Activated naive CD4-positive, alpha-beta T cell treated with Interleukin-2 at 50 U/mL for 16 hours (primary cell): ENCODE results near the gene LDLRAD3.
"Not testable (repeated sequence)": the region's sequence is repeated elsewhere in the genome, so short reads cannot be mapped to it uniquely, and the experiment has no call there.

Source experiments
- DNase-seq: peaks from one replicate; pipeline ENCODE4 v3.0.0-alpha.2; 2020

The LDLRAD3 gene, protein sequence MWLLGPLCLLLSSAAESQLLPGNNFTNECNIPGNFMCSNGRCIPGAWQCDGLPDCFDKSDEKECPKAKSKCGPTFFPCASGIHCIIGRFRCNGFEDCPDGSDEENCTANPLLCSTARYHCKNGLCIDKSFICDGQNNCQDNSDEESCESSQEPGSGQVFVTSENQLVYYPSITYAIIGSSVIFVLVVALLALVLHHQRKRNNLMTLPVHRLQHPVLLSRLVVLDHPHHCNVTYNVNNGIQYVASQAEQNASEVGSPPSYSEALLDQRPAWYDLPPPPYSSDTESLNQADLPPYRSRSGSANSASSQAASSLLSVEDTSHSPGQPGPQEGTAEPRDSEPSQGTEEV

DNA sequence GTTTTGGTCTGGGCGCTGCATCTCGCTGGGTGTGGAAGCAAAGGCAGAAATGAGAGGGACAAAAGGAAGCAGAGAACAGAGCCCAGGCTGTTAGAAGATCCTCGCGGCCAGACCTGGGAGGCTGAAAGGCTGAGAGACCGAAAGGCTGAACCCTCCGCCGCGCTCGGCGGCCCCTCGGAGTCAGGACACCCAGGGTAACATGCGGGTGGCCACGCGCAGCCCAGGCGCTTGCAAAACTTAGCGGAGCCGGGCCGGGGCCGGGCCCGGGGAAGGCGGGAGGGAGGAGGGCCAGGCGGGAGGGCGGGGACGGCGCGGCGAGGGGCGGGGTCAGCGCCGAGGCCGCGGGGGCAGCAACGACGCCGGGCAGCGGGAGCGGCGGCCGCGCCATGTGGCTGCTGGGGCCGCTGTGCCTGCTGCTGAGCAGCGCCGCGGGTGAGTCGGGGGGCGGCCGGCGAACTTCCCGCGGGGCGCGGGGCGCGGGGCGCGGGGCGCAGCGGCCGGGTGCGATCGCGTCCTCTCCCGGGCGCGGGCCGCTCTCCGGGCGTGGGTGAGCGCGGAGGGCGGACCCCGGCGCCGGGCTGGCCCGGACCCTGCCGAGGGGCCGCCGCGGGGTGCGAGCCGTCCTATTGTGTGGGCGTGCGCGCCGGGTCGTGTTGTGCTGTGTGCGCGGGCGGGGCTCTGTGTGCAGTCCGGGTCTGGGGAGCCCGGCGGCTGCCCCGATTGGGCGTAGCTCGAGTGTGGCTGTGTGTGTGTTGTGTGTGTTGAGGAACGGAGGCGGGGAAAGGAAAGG, at the start of gene LDLRAD3:
LDLRAD3 (plus strand) TSS at position 350 of the 790 bp plus-strand sequence; CDS start at position 387, 37 bp downstream.
- peak; percentile 36 for DNase-seq

DNA sequence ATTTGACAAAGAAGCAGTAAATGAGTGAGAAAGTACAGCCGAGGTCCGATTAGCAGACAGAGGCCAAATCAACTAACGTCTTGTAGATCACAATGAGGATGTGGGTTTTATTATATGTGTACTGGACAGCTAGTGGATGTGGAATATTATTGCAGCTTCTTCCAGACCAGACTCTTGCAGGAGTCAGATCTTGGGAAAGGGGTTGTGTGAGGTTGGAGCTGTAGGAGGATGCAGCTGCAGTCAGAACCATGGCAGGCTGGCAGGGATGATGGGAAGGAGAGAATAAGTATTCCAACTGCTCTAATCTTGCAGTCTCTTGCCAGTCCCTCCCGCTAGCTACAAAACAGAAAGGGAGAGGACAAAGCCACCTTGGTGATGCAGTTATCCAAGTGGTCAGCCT, 46.8 kb upstream of the LDLRAD3 start:
- DNase-seq, result no peak

DNA sequence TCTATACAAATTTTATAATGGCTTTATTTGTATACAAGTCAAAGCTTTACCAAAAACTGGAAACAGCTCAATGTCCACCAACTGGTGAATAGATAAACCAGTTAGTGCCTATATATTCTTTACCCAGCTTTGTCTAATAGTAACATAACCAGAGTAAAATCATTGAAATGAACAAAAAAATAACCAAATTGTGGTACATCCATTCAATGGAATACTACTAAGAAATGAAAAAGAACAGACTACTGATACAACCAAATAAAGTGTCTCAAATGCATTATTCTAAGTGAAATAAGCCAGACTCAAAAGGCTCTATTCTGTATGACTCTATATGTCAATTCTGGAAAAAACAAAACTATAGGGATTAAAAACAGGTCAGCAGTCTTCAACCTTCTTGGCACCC, 40.9 kb upstream of the LDLRAD3 start:
- no peak for DNase-seq

DNA sequence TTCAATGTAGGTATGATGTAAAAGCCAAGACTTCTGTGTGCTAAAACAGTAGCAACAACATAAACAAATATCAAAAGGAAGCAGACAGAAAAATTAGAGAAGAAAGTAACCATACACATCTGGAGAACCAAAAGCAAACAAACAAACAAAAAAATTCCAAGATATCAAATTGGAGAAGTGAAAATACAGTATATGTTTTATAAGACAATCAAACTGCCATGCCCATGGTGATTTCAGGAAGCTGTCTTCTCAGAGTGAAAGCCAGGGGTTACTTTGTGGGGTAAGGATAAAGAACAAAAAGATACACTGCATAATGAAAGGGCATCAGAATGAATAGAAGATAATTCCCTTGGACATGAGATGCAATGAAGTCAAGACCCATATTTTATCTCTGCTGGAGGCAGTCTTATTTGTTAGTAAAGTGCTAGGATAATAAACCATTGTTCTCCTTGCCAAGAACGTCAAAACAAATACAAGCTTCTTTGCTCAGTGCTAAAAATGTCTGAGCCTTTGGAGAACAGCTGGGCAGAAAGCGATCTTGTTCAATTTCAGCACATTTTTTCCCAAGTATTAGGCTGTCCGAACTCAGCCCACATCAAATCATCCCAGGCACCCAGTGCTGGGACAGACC, 38.1 kb upstream of the LDLRAD3 start:
- DNase-seq, result no peak

DNA sequence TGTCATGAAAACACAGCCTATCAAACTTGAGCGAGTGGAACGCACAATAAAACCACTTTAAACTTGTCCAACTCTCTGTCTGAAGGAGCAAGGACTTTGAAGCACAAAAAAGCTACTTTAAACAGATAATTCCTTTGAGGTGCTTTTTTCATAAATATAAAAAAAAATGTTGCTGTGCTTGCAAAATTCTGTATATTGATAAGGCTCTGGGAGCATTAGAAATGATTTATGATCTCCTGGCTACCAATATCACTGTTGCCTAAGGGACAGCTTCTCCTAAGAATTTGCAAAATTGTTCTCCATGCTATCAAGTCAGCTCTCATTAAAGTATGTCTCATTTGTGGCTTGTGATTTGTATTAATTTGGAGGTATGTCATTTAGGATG, 37.6 kb upstream of the LDLRAD3 start:
- no peak for DNase-seq

DNA sequence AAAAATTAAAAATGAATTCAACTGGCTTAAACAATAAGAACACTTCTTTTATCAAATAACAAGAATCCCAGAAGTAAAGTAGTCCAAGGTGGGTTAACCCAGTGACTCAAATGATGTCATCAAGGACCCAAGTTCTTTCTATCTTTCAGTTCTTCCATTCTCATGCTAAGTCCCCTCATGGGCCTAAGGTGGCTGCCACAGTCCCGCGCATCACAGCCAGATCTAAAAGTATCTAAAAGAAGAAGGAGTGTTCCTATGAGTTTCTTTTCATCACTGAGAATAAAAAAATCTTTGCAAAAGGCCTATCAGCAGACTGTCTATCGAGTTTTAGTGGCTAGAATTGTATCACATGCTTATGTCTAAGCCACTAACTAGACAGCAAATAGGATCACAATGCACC, 37.2 kb upstream of the LDLRAD3 start:
- DNase-seq, result no peak

DNA sequence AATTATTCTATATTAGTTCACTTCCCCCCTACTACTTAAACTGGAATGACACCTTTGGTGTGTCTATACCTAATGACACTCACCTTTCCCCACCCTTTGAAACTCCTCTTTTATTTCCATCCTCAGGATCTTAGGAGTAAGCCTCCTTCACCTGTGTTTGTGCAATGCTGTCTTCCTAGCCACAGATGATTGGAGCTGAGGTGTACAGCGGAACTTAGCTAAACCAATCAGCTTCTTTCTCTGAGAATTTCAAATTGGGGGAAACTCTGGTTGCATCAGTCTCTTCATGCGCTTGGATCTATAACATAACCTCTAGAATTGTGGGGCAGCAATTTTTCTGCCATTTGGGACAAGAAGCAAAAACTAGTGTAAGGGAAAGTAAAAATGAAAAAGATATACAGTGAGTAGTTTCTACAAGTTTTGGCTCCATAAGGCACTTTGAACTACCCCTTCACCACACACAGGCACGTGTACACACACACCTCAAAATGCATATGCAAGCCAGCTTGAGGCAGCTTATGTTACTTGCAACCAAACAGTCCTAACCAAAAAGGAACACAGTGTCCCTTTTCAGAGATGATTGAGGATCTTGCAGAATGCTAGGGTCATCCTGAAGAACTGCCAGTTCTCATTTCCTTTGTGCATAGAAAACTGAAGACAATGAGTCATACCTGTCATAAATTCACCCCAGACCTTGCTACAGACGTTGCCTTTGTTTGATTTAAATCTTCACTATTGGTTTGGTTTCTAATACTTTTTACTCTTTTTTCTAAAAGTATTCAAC, 36.0 kb upstream of the LDLRAD3 start:
- no peak for DNase-seq

DNA sequence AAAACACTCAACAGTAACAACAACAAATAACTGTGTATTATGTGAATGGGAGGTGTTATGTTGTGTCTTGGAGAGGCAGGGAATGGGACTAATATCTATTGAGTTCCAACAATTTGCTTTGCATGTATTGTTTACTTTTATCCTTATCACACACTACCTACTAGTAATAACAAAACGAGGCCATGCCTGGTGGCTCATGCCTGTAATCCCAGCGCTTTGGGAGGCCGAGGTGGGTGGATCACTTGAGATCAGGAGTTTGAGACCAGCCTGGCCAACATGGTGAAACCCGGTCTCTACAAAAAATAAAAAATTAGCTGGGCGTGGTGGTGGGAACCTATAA, 35.5 kb upstream of the LDLRAD3 start:
- DNase-seq, result not testable (repeated sequence)

DNA sequence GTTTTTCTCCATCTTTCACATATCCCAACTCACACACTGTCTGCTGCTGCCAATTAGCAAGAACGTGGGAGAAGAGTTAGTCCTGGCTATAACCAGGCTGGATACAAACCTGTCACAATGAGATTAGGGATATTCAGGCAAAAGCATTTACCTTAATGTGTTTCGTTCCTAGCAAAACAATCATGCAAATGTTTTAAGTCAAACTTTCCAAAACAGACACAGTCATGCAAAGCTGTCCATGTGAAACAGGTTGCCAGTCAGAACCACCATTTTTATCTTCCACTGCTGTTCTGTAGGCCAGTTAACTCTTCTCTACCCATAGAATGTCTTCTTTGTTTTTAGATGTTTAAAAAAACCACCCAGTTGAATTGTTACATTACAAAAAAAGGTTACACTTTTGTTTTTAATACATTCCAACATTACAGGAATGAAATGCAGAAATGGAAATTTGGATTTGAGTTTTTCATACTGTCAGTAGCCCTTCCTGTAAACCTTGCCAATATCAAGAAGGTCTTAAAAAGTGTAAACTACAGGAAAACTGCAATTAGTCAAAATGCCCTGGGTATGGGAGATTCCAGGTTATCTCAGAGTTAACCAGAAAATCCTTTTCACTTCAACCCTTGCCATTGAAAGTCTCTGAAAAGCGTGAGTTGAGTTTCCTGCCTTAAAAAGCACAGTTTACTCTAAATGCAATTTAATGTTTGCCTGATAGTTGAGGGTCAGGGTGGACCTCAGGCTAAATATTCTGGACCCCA, 34.2 kb upstream of the LDLRAD3 start:
- no peak for DNase-seq

DNA sequence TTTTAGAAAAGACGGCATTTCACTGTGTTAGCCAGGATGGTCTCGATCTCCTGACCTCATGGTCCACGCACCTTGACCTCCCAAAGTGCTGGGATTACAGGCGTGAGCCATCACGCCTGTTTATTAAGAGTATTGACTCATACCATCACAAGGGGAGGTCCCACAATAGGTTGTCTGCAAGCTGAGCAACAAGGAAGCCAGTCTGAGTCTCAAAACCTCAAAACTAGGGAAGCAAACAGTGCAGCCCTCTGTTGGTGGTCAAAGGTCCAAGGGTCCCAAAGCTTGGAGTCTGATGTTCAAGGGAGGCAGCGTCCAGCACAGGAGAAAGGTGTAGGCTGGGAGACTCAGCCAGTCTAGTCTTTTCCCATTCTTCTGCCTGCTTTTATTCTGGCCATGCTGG, 32.8 kb upstream of the LDLRAD3 start:
- no peak for DNase-seq

DNA sequence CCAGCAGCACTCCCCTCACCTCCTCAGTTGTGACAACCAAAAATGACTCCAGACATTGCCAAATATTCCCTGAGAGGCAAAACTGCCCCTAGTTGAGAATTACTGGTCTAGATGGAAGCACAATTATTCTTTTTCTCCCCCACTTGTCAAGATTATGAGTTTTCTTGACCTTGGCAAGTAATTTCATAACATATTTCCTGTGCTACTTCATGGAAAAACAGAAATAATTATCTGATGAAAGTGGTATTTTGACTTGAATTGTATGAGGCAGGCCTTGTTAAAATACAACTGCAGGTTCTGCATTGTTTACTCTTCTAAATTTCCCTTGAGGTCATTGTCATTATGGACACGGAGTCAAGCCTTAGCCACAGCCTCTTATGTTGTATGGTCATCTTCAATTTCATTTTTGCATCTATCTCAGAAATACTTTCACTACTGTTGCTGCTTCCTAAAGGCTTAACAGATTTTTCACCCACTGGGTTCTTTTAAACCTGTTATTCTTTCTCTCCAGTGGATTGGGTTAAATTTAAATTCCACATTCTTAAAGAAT, 32.2 kb upstream of the LDLRAD3 start:
- DNase-seq, result no peak

DNA sequence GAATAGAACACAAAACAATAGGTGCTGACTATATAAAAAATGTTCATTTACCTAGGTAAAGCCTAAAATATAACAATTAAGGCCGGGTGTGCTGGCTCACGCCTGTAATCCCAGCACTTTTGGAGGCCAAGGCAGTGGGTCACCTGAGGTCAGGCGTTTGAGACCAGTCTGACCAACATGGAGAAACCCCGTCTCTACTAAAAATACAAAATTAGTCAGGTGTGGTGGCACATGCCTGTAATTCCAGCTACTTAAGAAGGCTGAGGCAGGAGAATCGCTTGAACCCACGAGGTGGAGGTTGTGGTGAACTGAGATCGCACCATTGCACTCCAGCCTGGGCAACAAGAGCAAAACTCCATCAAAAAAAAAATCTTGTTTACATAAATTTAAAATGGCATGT, 31.4 kb upstream of the LDLRAD3 start:
- not testable (repeated sequence) for DNase-seq

DNA sequence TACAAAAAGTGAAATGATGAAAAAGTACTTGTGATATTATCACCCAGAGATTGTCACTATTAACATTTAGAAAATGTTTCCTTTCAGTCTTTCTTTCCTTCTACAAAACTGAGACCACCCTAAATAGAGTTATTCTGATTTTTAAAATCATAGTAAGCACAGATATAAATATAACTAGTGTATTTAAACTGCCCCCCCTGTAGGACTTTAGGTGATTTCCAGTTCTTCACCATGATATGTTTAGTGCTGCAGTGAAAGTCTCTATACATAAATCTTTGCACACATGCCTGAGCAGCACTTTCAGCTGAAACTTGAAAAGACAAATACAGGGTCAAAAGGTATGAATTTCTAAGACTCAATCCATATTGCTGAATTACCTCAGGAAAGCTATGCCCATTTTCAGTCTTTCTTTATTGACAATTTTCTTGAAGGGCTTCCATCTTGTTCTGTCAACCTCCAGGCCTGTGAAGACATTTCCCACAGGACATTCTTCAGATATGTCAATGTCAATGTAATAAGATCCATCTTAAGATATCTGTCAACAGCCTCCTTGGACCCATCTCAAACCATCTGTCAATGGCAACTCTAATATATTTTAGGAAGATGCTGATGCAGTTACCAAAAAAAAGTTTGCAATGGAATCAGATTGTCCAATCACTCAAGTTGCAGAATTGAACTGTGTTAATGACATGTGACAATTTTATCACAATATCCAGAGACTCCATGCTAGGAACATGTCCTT, 30.8 kb upstream of the LDLRAD3 start:
- DNase-seq, result no peak

DNA sequence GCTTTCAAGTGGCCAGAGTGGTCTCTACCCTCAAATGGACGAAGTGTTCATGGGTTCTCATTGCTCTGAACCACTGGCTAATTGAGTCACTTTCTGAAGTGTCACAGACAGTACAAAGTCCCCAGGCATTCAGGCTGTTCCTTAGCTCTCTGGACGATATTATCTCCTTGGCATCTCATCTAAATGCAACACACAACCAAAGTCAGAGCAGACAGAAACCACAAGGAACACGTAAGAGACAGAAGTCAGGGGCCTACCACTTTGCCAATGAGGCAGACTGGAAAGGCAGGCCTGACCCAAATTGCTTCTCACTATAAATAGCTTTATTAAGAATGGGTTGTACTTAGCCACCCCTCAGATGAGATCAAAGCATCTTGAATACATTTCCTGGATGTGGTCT, 29.0 kb upstream of the LDLRAD3 start:
- no peak for DNase-seq

DNA sequence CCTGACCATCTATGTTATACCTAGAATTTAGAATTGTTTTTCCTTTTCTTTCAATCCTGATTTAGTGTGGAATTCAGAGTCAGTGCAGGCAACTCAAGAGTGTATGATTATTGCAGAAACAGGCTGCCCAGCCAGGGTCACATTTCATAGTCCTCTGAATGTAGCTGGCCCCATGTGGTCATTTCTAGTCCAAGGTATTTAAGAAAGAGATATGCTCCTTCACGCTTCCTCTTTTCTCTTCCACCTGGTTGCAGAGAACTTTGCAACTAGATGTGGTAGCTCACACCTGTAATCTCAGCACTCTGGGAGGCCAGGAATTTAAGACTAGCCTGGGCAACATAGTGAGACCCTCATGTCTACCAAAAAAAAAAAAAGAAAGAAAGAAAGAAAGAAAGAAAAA, 27.6 kb upstream of the LDLRAD3 start:
- DNase-seq, result no peak

DNA sequence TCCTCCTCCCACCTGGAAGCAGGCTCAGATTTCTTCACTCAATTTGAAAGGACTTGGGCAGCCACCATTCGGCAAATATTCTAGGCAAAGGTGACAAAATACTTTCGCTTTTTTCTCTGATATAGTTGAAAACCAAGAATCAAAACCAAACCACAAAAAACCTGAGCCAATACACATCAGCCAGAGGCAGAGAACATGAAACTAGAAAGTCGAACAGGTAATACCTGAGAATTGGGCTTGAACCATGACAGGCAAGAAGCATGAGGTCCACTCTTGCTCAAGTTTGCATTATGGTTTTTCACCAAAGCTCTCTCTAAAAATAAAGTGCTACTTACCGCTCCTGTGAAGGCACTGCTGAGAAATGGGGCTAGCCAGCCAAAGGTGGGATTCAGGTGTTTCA, 26.2 kb upstream of the LDLRAD3 start:
- DNase-seq, result no peak

DNA sequence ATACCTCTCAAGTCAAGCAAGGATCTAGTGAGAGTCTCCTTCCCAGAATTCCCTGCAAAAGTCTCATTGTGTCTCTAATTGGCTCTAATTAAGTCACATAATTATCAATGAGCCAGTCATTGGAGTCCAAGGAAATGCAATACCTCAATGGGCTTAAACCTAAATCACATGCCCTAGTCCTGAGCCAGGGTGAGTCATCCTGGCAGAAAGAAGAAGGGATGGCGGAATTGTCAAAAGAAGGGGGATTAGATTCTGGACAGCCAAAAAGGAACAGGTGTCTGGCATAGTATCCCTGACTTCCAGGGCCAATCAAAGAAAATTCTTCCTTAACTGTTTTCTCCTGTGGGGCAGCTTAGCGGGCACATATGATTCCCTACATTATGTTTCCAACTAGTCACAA, 25.1 kb upstream of the LDLRAD3 start:
- DNase-seq, result no peak

DNA sequence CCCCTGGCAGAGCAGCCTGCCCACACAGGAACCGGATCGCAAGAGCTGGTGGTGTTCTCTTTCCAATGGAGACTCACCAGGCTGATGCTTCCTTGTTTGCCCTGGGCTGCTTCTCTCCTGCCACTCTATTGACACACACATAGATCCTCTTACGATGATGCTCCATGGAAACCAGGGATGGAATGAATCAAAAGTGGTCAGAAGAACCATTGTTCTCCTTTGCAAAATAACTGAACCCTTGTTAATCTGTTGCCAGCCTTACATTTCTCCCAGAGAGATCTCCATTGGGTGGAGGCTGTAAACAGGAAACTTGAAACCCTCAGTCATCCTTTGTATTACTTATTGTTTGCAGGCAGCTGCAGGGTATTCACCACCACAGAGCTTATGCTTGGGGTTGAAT, 24.6 kb upstream of the LDLRAD3 start:
- no peak for DNase-seq

DNA sequence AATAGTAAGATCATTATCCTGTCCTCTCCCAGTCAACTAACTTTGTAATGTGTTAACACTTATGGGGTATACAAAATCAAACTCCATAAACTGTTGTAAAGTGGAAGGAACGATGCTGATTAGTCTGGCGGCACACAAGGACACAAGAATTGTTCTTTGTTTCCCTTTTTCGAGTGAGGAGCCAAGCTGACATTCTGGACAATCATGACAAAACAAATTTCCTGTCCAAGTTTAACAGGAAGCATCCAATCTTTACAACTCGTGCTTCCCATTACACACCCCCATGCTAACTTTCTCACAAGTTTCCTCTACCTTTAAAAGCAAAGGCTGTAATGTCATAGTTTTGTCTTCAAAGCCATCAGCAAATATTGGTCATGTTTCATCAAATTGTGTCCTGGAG, 20.4 kb upstream of the LDLRAD3 start:
- DNase-seq, result no peak

DNA sequence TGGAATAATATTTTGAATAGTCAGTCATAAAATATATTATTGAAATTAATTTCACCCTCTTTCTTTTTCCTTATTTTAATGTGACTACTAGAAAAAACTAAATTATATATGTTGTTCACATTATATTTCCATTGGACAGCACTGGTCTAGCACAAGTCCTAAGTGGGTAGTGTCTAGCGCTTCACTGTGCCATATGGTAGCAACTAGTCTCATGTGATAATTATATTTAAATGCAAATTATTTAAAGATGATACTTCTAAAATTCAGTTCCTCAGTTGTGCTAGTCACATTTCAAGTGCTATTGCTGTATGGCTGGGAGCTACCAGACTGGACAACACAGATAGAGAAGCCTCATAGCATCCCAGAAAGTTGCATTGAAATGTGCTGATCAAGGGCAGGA, 19.1 kb upstream of the LDLRAD3 start:
- no peak for DNase-seq

DNA sequence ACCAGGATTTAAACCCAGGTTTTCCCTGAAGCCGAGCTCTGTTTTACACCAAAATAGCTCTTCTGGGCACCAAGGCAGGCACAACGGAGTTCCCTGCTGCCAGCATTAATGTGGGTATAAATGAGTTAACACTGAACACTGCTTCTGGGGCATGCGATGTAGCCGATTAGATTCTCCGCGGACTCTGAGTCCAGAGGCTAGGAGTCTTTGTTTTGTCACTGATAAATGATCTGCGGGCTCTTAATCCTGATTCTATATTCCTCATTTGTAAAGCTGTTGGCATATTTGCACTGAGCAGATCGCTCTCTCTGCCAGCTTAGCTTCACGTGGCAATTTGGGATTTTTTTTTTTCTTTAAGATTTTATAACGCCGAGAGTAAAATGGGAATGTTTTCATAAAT, 16.8 kb upstream of the LDLRAD3 start:
- no peak for DNase-seq

DNA sequence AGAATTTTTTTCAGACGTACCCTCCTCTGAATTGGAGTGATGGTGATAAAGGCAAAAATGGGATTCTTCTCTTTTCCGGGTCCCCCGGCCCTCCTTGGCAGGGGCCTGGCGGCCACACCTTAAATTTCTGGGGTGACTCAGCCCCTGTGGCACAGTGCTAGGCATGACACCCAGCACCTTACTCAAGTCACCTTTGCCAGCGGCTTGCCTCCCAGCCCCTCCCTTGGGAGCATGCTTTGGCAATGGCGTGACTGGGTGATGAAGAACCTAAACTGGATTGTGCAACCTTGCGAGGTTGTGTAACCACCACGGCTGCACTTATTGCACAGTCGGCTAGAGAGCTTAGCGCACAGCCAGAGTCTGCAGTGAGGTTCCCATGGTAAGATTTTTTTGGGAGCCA, 16.2 kb upstream of the LDLRAD3 start:
- no peak for DNase-seq
